Vein endothelial cell (primary cell): Measurements from ENCODE around the gene TPPP3. TPM values are rescaled to one million over a fixed set of nuclear protein-coding genes. Genes with fewer than 3 reads are reported as not detected.

Experiments used
- small RNA-seq: library from RNA; depleted of rRNA; stranded (forward); fragments of <200 nt; gene quantifications from one replicate; pipeline ENCODE3, GENCODE V24; 2012
- total RNA-seq: library from RNA; depleted of rRNA; stranded (reverse); fragments of >200 nt; gene quantifications from 2 replicates; pipeline ENCODE4 v1.2.3, GENCODE V29; 2012

Gene TPPP3
- total RNA-seq = not detected in 2 replicates

DNA sequence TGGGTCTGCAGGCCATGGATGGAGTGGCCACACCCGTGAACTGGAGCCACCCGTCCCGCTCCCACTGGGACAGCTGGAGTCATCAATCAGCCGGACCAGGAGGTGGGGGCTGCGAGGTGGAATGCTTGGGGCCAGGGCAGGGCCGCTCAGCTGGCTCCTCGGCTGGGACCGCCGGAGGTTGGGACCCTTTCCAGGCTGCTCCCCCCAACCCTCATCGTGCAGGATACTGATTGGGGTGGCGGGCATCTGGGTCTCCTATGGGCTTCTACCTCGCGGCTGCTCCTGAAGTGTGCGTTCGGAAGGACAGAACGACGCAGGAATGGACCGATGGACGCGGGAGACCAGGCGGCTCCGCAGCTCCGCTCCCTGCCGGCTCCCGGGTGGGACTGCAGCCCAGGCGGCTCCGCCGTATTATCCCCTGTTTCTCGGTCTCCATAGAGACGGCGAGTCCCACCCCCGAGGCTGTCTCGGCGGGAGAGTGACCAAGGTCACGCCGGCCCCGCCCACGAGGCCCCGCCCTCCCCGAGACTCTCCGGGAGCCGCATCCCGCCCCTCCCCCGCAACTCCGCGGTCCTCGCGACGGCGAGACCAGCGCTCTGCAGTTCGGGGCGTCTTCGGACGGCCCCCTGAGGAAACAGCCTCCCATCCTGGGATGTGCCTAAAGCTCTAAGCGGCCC is at the start of gene TPPP3:
TSS of gene TPPP3 (minus strand) at position 388 of the 677 bp plus-strand sequence. CDS start 2,387 bp downstream, outside the sequence.

GRCh38 chr16:67430977-67431774 is 37.9 kb upstream of the TPPP3 start, which contains the start of gene HSD11B2:
TSS of gene HSD11B2 (plus strand) at chr16:67431121. CDS start at chr16:67431249, 128 bp downstream.

GRCh38 chr16:67415872-67416793 is 22.8 kb upstream of the TPPP3 start, which contains the start of gene ZDHHC1:
TSS of gene ZDHHC1 (minus strand) at chr16:67416477. CDS start at chr16:67407775, 8,702 bp downstream.

Small RNA genes lying within 50 kb of the gene (small RNA-seq; reads per million reads assigned to genes)
- not detected for gene RNU1-123P

Other genes starting within 250 kb of the TPPP3 start
- gene B3GNT9, start 242.5 kb downstream of the TPPP3 start, total RNA-seq = 2.3 and 2.4 TPM in 2 replicates
- 11.9 and 16.0 TPM in 2 replicates for gene TRADD, start 233.6 kb downstream of the TPPP3 start, total RNA-seq
- gene FBXL8, start 233.5 kb downstream of the TPPP3 start, total RNA-seq = 7.1 and 9.5 TPM in 2 replicates
- gene HSF4, start 228.8 kb downstream of the TPPP3 start, total RNA-seq = 1.3 and 1.6 TPM in 2 replicates
- 7.0 and 8.8 TPM in 2 replicates for gene NOL3, start 223.0 kb downstream of the TPPP3 start, total RNA-seq
- gene MATCAP1, start 209.5 kb downstream of the TPPP3 start, total RNA-seq = 14.1 and 18.3 TPM in 2 replicates
- gene EXOC3L1, start 203.4 kb downstream of the TPPP3 start, total RNA-seq = 4.2 and 4.9 TPM in 2 replicates
- 115 and 125 TPM in 2 replicates for gene E2F4, start 201.3 kb downstream of the TPPP3 start, total RNA-seq
- gene ELMO3, start 194.4 kb downstream of the TPPP3 start, total RNA-seq = 0.76 and 1.3 TPM in 2 replicates
- 16.0 and 24.3 TPM in 2 replicates for gene TMEM208, start 166.4 kb downstream of the TPPP3 start, total RNA-seq
- 30.7 and 41.8 TPM in 2 replicates for gene FHOD1, start 146.0 kb downstream of the TPPP3 start, total RNA-seq
- 0.86 and 1.6 TPM in 2 replicates for gene SLC9A5, start 144.5 kb downstream of the TPPP3 start, total RNA-seq
- gene PLEKHG4, start 114.0 kb downstream of the TPPP3 start, total RNA-seq = 16.5 and 23.8 TPM in 2 replicates
- gene KCTD19, start 66.8 kb downstream of the TPPP3 start, total RNA-seq = under 0.01 and 0.33 TPM in 2 replicates
- gene LRRC36, start 66.7 kb downstream of the TPPP3 start, total RNA-seq = 0.29 TPM in 1 of 2 replicates, not detected in the other
- 8.5 and 13.1 TPM in 2 replicates for gene ZDHHC1, start 23.0 kb upstream of the TPPP3 start, total RNA-seq
- 0.10 and 0.65 TPM in 2 replicates for gene HSD11B2, start 37.6 kb upstream of the TPPP3 start, total RNA-seq
- gene ATP6V0D1, start 87.7 kb upstream of the TPPP3 start, total RNA-seq = 114 and 123 TPM in 2 replicates
- not detected in 2 replicates for gene AGRP, start 90.0 kb upstream of the TPPP3 start, total RNA-seq
- gene RIPOR1, start 135.3 kb upstream of the TPPP3 start, total RNA-seq = 57.8 and 62.6 TPM in 2 replicates
- gene CTCF, start 169.0 kb upstream of the TPPP3 start, total RNA-seq = 32.7 and 34.2 TPM in 2 replicates